ENCODE measurements around the gene SPEM2. TPM values are rescaled to one million over a fixed set of nuclear protein-coding genes. Genes with fewer than 3 reads are reported as not detected.
A peak's percentile ranks its signal among the peaks of the same experiment; 100 is the strongest.

The SPEM2 gene
- total and polyA plus RNA-seq, 2 of the 4 experiments (the other 2 are of a cell fraction), result not detected

DNA sequence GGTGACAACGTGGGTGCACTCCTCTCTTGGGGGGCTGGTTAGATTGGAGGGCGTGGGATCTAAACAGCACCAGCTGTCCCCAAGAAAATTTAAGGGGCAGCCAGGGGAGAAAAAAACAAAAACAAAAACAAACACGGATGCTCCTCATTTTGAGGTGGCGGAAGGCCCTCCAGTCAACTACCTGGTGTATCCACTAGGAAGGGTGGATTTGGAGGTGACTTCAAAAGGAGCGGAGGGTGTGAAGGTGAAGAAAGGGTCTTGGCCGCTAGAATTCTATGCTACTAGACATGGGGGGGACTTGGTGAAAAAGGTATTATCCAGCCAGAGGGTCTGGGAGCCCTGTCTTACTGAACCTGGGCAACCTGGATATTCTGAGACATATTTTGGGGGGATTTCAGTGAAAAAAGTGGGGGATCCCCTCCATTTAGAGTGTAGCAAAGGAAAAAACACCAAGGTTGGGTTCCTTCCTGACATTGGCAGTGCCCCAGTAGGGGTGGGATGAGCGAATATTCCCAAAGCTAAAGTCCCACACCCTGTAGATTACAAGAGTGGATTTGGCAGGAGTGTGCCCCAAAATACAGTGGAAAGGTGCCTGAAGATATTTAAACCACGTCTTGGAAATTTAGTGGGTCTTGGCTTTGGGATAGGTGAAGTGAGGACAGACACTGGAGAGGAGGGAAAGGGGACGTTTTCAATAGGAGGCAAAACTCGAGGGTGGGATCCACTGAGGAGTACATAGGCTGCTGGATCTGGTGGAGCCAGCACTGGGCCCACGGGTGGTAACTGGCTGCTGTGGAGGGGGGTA lies 13.4 kb downstream of the SPEM2 start:
- in situ Hi-C loops (cut with MboI; ENCODE audit: low sequenced_read_pairs), result no loop called here
- H3K4me3 ChIP-seq (ENCODE audit: insufficient read depth, low read depth, low read length), result no peak overlapping the region

More for the DNA sequence above, 13.4 kb downstream of the SPEM2 start:
- H3K18ac ChIP-seq (ENCODE audit: low read depth, low read length), result no peak overlapping the region
- no peak overlapping the region for H2AK9ac ChIP-seq (replicated peaks; ENCODE audit: low read depth, low read length, poor library complexity)
- H3K4me2 ChIP-seq (ENCODE audit: low read depth, low read length), result no peak overlapping the region; the same call in 1 of the 2 replicates
- H3K14ac ChIP-seq (replicated peaks; ENCODE audit: low read depth, low read length), result no peak overlapping the region
- H2BK15ac ChIP-seq (ENCODE audit: low read depth, low read length), result no peak overlapping the region
- no peak overlapping the region for H2BK20ac ChIP-seq (ENCODE audit: low read depth, low read length)
- H3K56ac ChIP-seq (ENCODE audit: extremely low read depth, insufficient read depth, low read length), result no peak overlapping the region
- POLR2A ChIA-PET (ENCODE audit: unreplicated experiment), result no interaction called here
- H2BK120ac ChIP-seq (ENCODE audit: low read depth, low read length), result no peak overlapping the region
- peaks cover 0 to 2% of the 10 kb centered on the region in 2 experiments; a peak in 1 of 4 replicates for H3K79me1 ChIP-seq (ENCODE audit: low read depth in 1 of 2, low read length in 2 of 2)
- no peaks in the 10 kb centered on the region for H3K36me3 ChIP-seq (ENCODE audit: control insufficient read depth, insufficient read depth, low read length)
- DNase-seq (no peak), ATAC-seq (ENCODE audit: low read depth) (no peak)
- peaks cover 34% of the 10 kb centered on the region for H3K27me3 ChIP-seq (ENCODE audit: control insufficient read depth, insufficient read depth, low read length)
- no TSS peak for BruUV-seq (replicated peaks)
- H3K4me1 ChIP-seq (ENCODE audit: control insufficient read depth, insufficient read depth, low read length), result peaks cover 8% of the 10 kb centered on the region
- 44% methylated on average over 3 of the region's 11 CpGs; no CpG with 5 or more reads in 1 of the 2 experiments for WGBS, 2 experiments (ENCODE audit: extremely low coverage in 2 of 2, insufficient read length in 1 of 2)
- no peak overlapping the region; a peak in 1 of 4 replicates for H4K8ac ChIP-seq (ENCODE audit: low read depth in 2 of 2, low read length in 2 of 2)
- H4K91ac ChIP-seq (ENCODE audit: insufficient read depth, low read depth, low read length), result no peak overlapping the region; the same call in 1 of the 2 replicates
- H3K23ac ChIP-seq (ENCODE audit: low read depth, low read length), result peak overlapping the region; percentile 33; the same call in 1 of the 2 replicates
- no peak overlapping the region for H2AFZ ChIP-seq (replicated peaks; ENCODE audit: low read length, poor library complexity)
- CTCF ChIA-PET, result no interaction called here
- no peak overlapping the region for H3K9ac ChIP-seq (ENCODE audit: low read depth, low read length)
- no peaks in the 10 kb centered on the region for H3K9me1 ChIP-seq (ENCODE audit: insufficient read depth, low read length)
- H4K5ac ChIP-seq (ENCODE audit: low read depth, low read length), result no peak overlapping the region
- TF ChIP-seq, protein P1, sequence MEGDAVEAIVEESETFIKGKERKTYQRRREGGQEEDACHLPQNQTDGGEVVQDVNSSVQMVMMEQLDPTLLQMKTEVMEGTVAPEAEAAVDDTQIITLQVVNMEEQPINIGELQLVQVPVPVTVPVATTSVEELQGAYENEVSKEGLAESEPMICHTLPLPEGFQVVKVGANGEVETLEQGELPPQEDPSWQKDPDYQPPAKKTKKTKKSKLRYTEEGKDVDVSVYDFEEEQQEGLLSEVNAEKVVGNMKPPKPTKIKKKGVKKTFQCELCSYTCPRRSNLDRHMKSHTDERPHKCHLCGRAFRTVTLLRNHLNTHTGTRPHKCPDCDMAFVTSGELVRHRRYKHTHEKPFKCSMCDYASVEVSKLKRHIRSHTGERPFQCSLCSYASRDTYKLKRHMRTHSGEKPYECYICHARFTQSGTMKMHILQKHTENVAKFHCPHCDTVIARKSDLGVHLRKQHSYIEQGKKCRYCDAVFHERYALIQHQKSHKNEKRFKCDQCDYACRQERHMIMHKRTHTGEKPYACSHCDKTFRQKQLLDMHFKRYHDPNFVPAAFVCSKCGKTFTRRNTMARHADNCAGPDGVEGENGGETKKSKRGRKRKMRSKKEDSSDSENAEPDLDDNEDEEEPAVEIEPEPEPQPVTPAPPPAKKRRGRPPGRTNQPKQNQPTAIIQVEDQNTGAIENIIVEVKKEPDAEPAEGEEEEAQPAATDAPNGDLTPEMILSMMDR (conservative IDR thresholded peaks at IDR 0.05; ENCODE audit: low read depth, low read length), result no peak
- no peak for TF ChIP-seq POLR2A (IDR thresholded peaks at IDR 0.05; ENCODE audit: low read depth, low read length)
- TF ChIP-seq MXI1 (IDR thresholded peaks at IDR 0.05; ENCODE audit: borderline replicate concordance, low read depth, low read length), result no peak
- no peak for TF ChIP-seq FOS (IDR thresholded peaks at IDR 0.05; ENCODE audit: low read depth, low read length)
- TF ChIP-seq MAFK (IDR thresholded peaks at IDR 0.05; ENCODE audit: low read depth, low read length), result no peak
- TF ChIP-seq NFE2L2 (IDR thresholded peaks at IDR 0.05; ENCODE audit: low read depth, low read length), result no peak
- TF ChIP-seq USF2 (IDR thresholded peaks at IDR 0.05; ENCODE audit: low read depth, low read length), result no peak
- no peak overlapping the region for H2AK5ac ChIP-seq (ENCODE audit: low read depth, low read length)
- H2BK5ac ChIP-seq (ENCODE audit: low read depth, low read length, poor library complexity, severe bottlenecking), result no peak overlapping the region
- dilution Hi-C loops (cut with HindIII; ENCODE audit: low sequenced_read_pairs, unreplicated experiment), result no loop called here
- no peak overlapping the region for H3K4ac ChIP-seq (ENCODE audit: low read depth, low read length)
- peaks cover 3% of the 10 kb centered on the region; the same call in 1 of the 2 replicates for H4K20me1 ChIP-seq (ENCODE audit: insufficient read depth, low read length)
- no peak overlapping the region for H3K27ac ChIP-seq (ENCODE audit: insufficient read depth, low read length)
- no peaks in the 10 kb centered on the region for H3K9me3 ChIP-seq (ENCODE audit: control insufficient read depth, insufficient read depth, low read length)
- intact Hi-C loops (cut with micrococcal nuclease), result loop anchor here (5.0 kb wide), 1 partner anchor 87 kb away; the partner anchor contains the start of gene KCTD11
